NB4 (cell line): Measurements from ENCODE around the gene IDH3G.

Experiments
- CTCF ChIP-seq: IDR thresholded peaks from one replicate; pipeline ENCODE4 v1.5.1; 2012; ENCODE audit warnings: low read depth, low read length
- MYC ChIP-seq: IDR thresholded peaks from 2 replicates; pipeline ENCODE4 v1.6.1; 2011; ENCODE audit warnings: low read depth, low read length
- POLR2A ChIP-seq: IDR thresholded peaks from 2 replicates; pipeline ENCODE4 v1.6.1; 2011; ENCODE audit warnings: mild to moderate bottlenecking; ENCODE audit not compliant: insufficient read length; ENCODE audit errors: extremely low read depth
- TF ChIP-seq, protein P1 (sequence below): IDR thresholded peaks from 2 replicates; pipeline ENCODE4 v1.6.1; 2011; ENCODE audit warnings: low read depth, low read length

GRCh38 chrX:153784325-153784967 lies 9.7 kb downstream of the IDH3G start:
- TF ChIP-seq POLR2A (no peak), CTCF (no peak), MYC (no peak)
- TF ChIP-seq, protein P1, sequence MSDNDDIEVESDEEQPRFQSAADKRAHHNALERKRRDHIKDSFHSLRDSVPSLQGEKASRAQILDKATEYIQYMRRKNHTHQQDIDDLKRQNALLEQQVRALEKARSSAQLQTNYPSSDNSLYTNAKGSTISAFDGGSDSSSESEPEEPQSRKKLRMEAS = no peak
